Activated naive CD8-positive, alpha-beta T cell treated with anti-CD3 and anti-CD28 coated beads, Interleukin-2, amount 10 ng/mL, durations not matched to agents 7 days and 5 days (primary cell): Measurements from ENCODE around the gene RBCK1. TPM values are rescaled to one million over a fixed set of nuclear protein-coding genes. Genes with fewer than 3 reads are reported as not detected.
A peak's percentile ranks its signal among the peaks of the same experiment; 100 is the strongest.

ENCODE experiments used
- ATAC-seq: fragments of 150-1000 bp; cut with Tn5 transposase; one replicate; pipeline ENCODE4 v1.10.0; 2021; ENCODE audit warnings: low read depth, moderate library complexity
- POLR2A ChIA-PET: fragments of 350-600 bp; sonication (Branson Sonifier 250); formaldehyde crosslinking; loops from one replicate; lab custom pipeline; 2021; ENCODE audit warnings: antibody characterized with exemption; lab: Charles Lee
- DNase-seq: peaks from one replicate; pipeline ENCODE4 v3.0.0; 2021
- H3K27ac Mint-ChIP-seq: one replicate; pipeline ENCODE4 v1.8.0; 2022; ENCODE audit warnings: mild to moderate bottlenecking, mixed read lengths
- H3K27me3 Mint-ChIP-seq: one replicate; pipeline ENCODE4 v1.8.0; 2022; ENCODE audit warnings: mild to moderate bottlenecking, moderate library complexity, mixed read lengths
- H3K36me3 Mint-ChIP-seq: one replicate; pipeline ENCODE4 v1.8.0; 2021; ENCODE audit warnings: mild to moderate bottlenecking, mixed read lengths
- H3K4me1 Mint-ChIP-seq: one replicate; pipeline ENCODE4 v1.8.0; 2021; ENCODE audit warnings: mixed read lengths
- H3K4me3 Mint-ChIP-seq: one replicate; pipeline ENCODE4 v1.8.0; 2022; ENCODE audit warnings: mild to moderate bottlenecking, moderate library complexity, mixed read lengths
- H3K9me3 Mint-ChIP-seq: one replicate; pipeline ENCODE4 v1.8.0; 2021; ENCODE audit warnings: mixed read lengths
- total RNA-seq, 2 experiments: library from RNA; stranded (reverse); gene quantifications; one replicate each; pipeline ENCODE4 v1.2.3, GENCODE V29; 2021

RBCK1 gene
- total RNA-seq, 2 experiments from 2014 or later: 156 to 179 TPM

DNA sequence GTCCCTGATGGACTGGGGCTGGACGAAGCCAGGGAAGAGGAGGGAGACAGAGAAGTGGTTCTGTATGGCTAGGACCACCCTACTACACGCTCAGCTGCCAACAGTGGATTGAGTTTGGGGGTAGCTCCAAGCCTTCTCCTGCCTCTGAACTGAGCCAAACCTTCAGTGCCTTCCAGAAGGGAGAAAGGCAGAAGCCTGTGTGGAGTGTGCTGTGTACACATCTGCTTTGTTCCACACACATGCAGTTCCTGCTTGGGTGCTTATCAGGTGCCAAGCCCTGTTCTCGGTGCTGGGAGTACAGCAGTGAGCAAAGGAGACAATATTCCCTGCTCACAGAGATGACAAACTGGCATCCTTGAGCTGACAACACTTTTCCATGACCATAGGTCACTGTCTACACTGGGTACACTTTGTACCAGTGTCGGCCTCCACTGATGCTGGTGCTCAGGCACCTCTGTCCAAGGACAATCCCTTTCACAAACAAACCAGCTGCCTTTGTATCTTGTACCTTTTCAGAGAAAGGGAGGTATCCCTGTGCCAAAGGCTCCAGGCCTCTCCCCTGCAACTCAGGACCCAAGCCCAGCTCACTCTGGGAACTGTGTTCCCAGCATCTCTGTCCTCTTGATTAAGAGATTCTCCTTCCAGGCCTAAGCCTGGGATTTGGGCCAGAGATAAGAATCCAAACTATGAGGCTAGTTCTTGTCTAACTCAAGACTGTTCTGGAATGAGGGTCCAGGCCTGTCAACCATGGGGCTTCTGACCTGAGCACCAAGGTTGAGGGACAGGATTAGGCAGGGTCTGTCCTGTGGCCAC lies 11.3 kb upstream of the RBCK1 start:
- POLR2A ChIA-PET: no interaction called here
- H3K9me3 Mint-ChIP-seq: no peaks in the 10 kb centered on the region
- peaks cover 21% of the 10 kb centered on the region for H3K36me3 Mint-ChIP-seq
- H3K27ac Mint-ChIP-seq: no peak overlapping the region
- no peak overlapping the region for H3K4me3 Mint-ChIP-seq
- ATAC-seq (no peak), DNase-seq (no peak)
- H3K27me3 Mint-ChIP-seq: no peaks in the 10 kb centered on the region
- peaks cover 12% of the 10 kb centered on the region for H3K4me1 Mint-ChIP-seq

- Mint-ChIP-seq H3K4me3 (no peak overlapping the region), H3K36me3 (peaks cover 22% of the 10 kb centered on the region), H3K27me3 (no peaks in the 10 kb centered on the region), H3K4me1 (peaks cover 16% of the 10 kb centered on the region), H3K27ac (no peak overlapping the region), H3K9me3 (no peaks in the 10 kb centered on the region)
- no peak for ATAC-seq
- POLR2A ChIA-PET: no interaction called here
- no peak for DNase-seq
These were observed 10.5 kb upstream of the RBCK1 start for GRCh38 chr20:397432-398237.

GRCh38 chr20:399182-399707 lies 8.9 kb upstream of the RBCK1 start:
- Mint-ChIP-seq H3K4me1 (peaks cover 20% of the 10 kb centered on the region), H3K9me3 (peaks cover 5% of the 10 kb centered on the region), H3K4me3 (no peak overlapping the region), H3K36me3 (peaks cover 19% of the 10 kb centered on the region), H3K27ac (no peak overlapping the region), H3K27me3 (no peaks in the 10 kb centered on the region)
- POLR2A ChIA-PET: interaction anchor here (0.8 to 2.0 kb wide), 2 partner anchors 8 to 13 kb away, joined by 3 to 6 read pairs; no protein-coding TSS in a partner anchor
- DNase-seq: no peak
- ATAC-seq: no peak

GRCh38 chr20:400128-400453 lies 8.0 kb upstream of the RBCK1 start:
- H3K4me3 Mint-ChIP-seq: no peak overlapping the region
- H3K4me1 Mint-ChIP-seq: peaks cover 20% of the 10 kb centered on the region
- peak overlapping the region; percentile 6 for H3K27ac Mint-ChIP-seq
- H3K27me3 Mint-ChIP-seq: no peaks in the 10 kb centered on the region
- DNase-seq: no peak
- peaks cover 5% of the 10 kb centered on the region for H3K9me3 Mint-ChIP-seq
- peaks cover 19% of the 10 kb centered on the region for H3K36me3 Mint-ChIP-seq
- POLR2A ChIA-PET: interaction anchor here (1.0 to 2.3 kb wide), 3 partner anchors 10 to 19 kb away, joined by 3 to 18 read pairs (median 6); partner anchors contain the start of gene TRIB3
- ATAC-seq: no peak

DNA sequence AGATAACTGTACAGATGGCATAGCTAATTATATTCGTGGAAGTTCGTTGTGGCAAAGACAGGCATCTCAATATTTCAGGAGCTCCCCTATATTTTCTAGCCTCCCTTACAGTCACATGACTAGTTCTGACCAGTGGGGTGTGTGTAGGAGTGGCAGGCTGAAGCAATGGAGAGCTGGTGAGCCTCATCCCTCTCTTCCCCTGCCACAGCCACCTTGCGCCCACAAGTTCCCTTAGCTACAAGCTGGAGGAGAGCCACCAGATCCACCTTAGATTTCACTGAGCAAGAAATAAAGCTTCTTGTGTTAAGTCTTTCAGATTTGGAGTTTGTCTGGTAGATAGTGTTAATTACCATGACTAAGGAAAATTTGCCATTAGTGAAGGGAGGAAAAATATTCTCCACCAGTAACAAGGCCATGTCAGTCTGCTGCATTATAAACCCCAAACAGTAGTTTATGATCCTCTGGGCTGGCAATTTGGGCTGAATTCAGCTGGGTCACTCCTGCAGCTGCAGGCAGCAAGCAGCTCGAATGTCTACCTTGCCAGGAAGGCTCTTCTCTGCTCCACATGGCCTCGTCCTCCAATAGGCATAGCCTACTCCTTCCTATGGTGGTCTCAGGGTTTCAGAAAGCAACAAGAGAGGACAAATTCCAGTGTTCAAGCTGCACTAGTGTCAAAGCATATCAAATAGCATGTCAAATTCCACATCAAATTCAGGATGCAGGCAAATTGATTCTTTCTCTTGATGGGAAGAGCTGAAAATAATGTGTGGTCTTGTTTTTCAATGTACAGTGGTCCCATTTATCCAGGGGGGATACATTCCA lies 7.4 kb upstream of the RBCK1 start:
- peak overlapping the region; percentile 5 for H3K27ac Mint-ChIP-seq
- peaks cover 5% of the 10 kb centered on the region for H3K9me3 Mint-ChIP-seq
- H3K27me3 Mint-ChIP-seq: no peaks in the 10 kb centered on the region
- H3K4me3 Mint-ChIP-seq: no peak overlapping the region
- ATAC-seq (no peak), DNase-seq (no peak)
- peaks cover 16% of the 10 kb centered on the region for H3K36me3 Mint-ChIP-seq
- POLR2A ChIA-PET: interaction anchor here (0.6 to 2.3 kb wide), 6 partner anchors 11 to 48 kb away, joined by 3 to 18 read pairs (median 4); partner anchors contain the start of gene TRIB3
- H3K4me1 Mint-ChIP-seq: peaks cover 20% of the 10 kb centered on the region

- peak overlapping the region; percentile 69 for H3K27ac Mint-ChIP-seq
- H3K4me1 Mint-ChIP-seq: peaks cover 22% of the 10 kb centered on the region
- no peak for DNase-seq
- peaks cover 5% of the 10 kb centered on the region for H3K9me3 Mint-ChIP-seq
- POLR2A ChIA-PET: interaction anchor here (0.6 to 2.3 kb wide), 5 partner anchors 21 to 47 kb away, joined by 3 to 18 read pairs (median 3); partner anchors contain the start of gene TRIB3
- H3K4me3 Mint-ChIP-seq: peak overlapping the region; percentile 4
- ATAC-seq: no peak
- H3K36me3 Mint-ChIP-seq: peaks cover 16% of the 10 kb centered on the region
- H3K27me3 Mint-ChIP-seq: no peaks in the 10 kb centered on the region
These were observed 6.2 kb upstream of the RBCK1 start for GRCh38 chr20:401682-402495.

- H3K27me3 Mint-ChIP-seq: no peaks in the 10 kb centered on the region
- POLR2A ChIA-PET: interaction anchor here (1.0 kb wide), 1 partner anchor 37 kb away, joined by 3 read pairs; no protein-coding TSS in a partner anchor
- DNase-seq (no peak), ATAC-seq (peak; percentile 37)
- H3K4me1 Mint-ChIP-seq: peaks cover 28% of the 10 kb centered on the region
- H3K27ac Mint-ChIP-seq: no peak overlapping the region
- H3K4me3 Mint-ChIP-seq: no peak overlapping the region
- H3K9me3 Mint-ChIP-seq: peaks cover 5% of the 10 kb centered on the region
- peaks cover 15% of the 10 kb centered on the region for H3K36me3 Mint-ChIP-seq
These were observed 5.6 kb upstream of the RBCK1 start for GRCh38 chr20:402496-402885.

- Mint-ChIP-seq H3K36me3 (peaks cover 13% of the 10 kb centered on the region), H3K4me3 (no peak overlapping the region), H3K9me3 (peaks cover 5% of the 10 kb centered on the region), H3K27ac (peak overlapping the region; percentile 54), H3K27me3 (no peaks in the 10 kb centered on the region), H3K4me1 (peaks cover 28% of the 10 kb centered on the region)
- no peak for DNase-seq
- no peak for ATAC-seq
- POLR2A ChIA-PET: interaction anchor here (0.5 to 1.0 kb wide), 2 partner anchors 38 to 43 kb away, joined by 3 read pairs; no protein-coding TSS in a partner anchor
These were observed 5.1 kb upstream of the RBCK1 start for GRCh38 chr20:402898-403581.

- H3K9me3 Mint-ChIP-seq: peaks cover 5% of the 10 kb centered on the region
- no peak for DNase-seq
- no peak for ATAC-seq
- H3K27ac Mint-ChIP-seq: peak overlapping the region; percentile 20
- POLR2A ChIA-PET: interaction anchor here (0.5 to 1.2 kb wide), 2 partner anchors 23 to 44 kb away, joined by 3 read pairs; partner anchors contain the start of gene TRIB3
- H3K4me3 Mint-ChIP-seq: no peak overlapping the region
- H3K4me1 Mint-ChIP-seq: peaks cover 28% of the 10 kb centered on the region
- no peaks in the 10 kb centered on the region for H3K27me3 Mint-ChIP-seq
- H3K36me3 Mint-ChIP-seq: peaks cover 11% of the 10 kb centered on the region
These were observed 4.5 kb upstream of the RBCK1 start for GRCh38 chr20:403582-403957.

DNA sequence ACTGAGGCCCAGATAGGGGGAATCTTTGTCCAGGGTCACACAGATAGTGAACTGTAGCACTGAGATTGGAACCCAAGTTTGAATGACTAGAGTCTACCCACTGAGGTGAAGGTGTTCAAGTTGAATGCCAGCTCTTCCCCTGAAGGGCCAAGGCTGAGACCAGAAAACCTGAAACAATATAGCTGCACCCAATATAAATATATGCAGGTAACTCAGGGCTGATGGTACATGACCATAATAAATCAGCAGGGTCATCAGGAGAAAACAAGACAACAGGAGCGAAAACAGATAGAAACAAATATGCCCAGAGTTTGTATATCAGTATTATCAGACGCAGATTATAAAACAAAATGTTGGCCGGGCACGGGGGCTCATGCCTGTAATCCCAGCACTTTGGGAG lies 4.0 kb upstream of the RBCK1 start:
- no peak for ATAC-seq
- no peak overlapping the region for H3K4me3 Mint-ChIP-seq
- no peak for DNase-seq
- no peaks in the 10 kb centered on the region for H3K27me3 Mint-ChIP-seq
- peaks cover 5% of the 10 kb centered on the region for H3K9me3 Mint-ChIP-seq
- no peak overlapping the region for H3K27ac Mint-ChIP-seq
- POLR2A ChIA-PET: interaction anchor here (1.2 kb wide), 1 partner anchor 24 kb away, joined by 3 read pairs; the partner anchor contains the start of gene TRIB3
- H3K36me3 Mint-ChIP-seq: peaks cover 12% of the 10 kb centered on the region
- peaks cover 28% of the 10 kb centered on the region for H3K4me1 Mint-ChIP-seq
